HG03064 (cell line): ENCODE data around the gene ACAA1.

Experiments used
- ATAC-seq: cut with Tn5 transposase; IDR thresholded peaks from one replicate; pipeline ENCODE4 v1.9.1; 2021; ENCODE audit warnings: low read depth; ENCODE audit not compliant: unreplicated experiment

The ACAA1 gene

GRCh38 chr3:38154625-38155255 is 17.8 kb upstream of the ACAA1 start:
- no peak for ATAC-seq

GRCh38 chr3:38154033-38154494 is 17.1 kb upstream of the ACAA1 start:
- ATAC-seq: no peak

GRCh38 chr3:38153221-38153620 is 16.3 kb upstream of the ACAA1 start:
- no peak for ATAC-seq

GRCh38 chr3:38152609-38153008 is 15.7 kb upstream of the ACAA1 start:
- ATAC-seq: no peak

DNA sequence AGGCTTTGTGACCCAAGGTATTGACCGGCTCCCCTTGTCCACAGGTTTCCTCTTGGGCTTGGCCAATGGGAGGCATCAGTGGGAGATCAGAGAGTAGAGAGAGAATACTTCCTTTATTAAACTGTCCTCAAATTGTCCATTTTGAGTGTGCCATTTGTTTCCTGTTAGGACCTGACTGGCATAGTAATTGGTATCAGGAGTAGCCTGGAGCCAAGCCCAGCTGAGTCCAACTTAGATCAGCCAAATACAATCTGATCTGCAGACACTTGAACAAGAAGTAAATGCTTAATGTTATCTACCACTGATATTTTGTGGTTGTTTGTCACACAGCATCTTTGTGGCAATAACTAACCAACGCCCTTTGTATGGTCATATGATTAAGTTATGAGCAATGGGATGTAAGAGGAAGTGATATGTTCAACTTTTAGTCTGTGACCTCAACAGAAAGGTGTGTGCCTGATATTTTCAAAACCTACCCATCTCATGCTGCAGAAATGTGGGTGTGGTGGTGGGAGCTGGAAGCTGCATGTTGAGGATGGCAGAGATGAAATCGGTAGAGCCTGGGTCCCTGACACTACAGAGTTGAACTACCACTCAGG is 14.8 kb upstream of the ACAA1 start:
- ATAC-seq: no peak

DNA sequence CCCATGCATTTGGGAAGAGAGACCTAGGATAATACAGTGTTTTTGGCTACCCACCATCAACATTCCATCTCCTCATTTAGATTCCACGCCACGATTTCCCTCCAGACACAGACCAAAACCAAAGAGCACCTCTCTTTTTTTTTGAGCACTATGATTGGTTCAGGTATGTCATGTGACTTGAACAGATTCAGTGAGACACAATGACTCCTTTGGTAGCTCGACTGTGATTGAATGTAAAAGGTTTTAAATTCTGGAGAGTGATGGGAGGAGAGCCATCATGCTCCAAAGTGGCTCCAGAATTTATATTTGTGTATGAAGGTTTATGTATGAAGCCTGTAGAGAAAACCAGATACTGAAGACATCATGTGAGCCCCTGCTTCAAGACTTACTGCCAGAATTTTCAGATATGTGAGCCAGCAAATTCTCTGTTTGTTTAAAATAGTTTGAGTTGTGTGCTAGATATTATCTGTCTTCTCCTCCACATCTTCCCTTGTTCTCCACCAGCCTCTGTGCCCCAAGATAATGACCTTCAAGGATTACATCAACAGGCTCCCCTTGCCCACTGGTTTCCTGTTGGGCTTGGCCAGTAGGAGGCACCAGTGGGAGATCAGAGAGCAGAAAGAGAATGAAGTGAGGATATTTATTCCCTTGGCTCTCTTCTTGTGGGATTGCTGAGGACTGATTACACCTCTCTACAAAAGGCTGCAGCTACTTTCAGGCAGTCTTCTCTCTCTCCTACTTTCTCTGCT is 14.0 kb upstream of the ACAA1 start:
- no peak for ATAC-seq

GRCh38 chr3:38149708-38150107 is 12.8 kb upstream of the ACAA1 start:
- no peak for ATAC-seq

DNA sequence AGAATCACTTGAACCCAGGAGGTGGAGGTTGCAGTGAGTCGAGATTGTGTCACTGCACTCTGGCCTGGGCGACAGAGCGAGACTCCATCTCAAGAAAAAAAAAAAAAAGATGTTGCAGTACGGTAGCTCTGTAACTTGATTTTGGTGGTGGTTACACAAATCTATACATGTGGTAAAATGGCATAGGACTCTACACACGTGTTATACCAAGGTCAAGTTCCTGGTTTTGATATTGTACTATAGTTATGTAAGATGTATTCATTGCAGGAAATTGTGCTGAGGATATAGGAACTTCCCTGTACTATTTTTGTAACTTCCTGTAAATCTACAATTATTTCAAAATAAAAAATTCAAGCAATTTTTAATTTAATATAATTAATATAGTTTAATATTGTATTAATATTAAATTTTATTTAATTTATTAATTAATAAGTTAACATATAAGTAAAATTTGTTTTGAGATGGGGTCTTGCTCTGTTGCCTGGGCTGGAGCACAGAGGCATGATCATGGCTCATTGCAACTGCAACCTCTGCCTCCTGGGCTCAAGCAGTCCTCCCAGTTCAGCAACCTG is 11.5 kb upstream of the ACAA1 start:
- no peak for ATAC-seq

DNA sequence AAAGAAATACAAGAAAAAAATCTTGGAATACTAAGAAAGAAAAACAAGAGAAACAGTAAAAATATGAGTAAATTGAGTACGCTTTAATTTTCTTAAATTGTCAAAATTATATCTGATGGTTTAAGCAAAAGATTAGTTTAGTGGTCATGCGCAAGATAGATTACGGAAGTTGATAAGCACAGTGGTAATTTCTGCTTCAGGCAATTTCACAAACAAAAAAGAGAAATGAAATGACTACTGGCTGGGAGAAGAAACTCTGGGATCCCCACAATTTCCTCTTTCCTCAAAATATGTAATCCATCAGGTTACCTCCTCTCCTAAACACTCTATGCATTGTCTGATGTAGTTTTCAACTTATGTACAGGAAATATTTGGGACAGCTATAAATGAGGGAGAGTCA is 10.5 kb upstream of the ACAA1 start:
- no peak for ATAC-seq

DNA sequence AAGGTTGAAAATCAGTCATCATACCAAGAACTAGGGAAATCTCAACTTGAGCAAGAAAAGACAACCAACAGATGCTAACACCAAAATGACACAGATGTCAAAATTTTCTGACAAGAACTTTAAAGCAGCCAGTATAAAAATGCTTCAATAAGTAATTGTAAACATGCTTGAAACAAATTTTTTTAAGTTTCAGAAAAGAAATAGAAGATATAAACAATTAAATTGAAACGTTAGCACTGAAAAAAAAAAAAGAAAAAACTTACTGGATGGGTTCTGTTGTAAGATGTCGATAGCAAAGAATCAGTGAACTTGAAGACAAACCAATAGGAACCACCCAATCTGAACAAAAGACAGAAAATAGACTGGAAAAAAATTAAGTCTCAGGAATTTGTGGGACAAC is 9.6 kb upstream of the ACAA1 start:
- ATAC-seq: no peak

- no peak for ATAC-seq
Observed at GRCh38 chr3:38143511-38143910, 6.6 kb upstream of the ACAA1 start.

- no peak for ATAC-seq
Observed at GRCh38 chr3:38142959-38143358, 6.0 kb upstream of the ACAA1 start.

GRCh38 chr3:38141952-38142273 is 5.0 kb upstream of the ACAA1 start:
- ATAC-seq: no peak

GRCh38 chr3:38141173-38141951 is 4.4 kb upstream of the ACAA1 start:
- ATAC-seq: no peak

GRCh38 chr3:38140326-38141172 is 3.6 kb upstream of the ACAA1 start:
- no peak for ATAC-seq

DNA sequence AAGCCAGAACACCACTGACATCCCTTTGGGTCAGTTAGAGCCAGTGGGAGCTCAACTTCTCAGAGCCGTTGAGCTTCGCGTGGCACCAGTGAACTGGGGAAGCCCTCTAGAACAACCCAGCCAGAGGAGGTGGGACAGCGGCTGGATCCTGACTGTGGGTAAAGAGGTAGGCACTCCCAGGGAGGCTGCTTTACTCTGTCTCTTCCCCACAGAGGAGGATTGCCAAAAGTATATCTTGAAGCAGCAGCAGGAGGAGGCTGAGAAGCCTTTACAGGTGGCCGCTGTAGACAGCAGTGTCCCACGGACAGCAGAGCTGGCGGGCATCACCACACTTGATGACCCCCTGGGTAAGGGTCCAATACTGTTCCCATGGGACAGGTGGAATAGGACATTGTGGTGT is 2.7 kb upstream of the ACAA1 start:
- no peak for ATAC-seq

DNA sequence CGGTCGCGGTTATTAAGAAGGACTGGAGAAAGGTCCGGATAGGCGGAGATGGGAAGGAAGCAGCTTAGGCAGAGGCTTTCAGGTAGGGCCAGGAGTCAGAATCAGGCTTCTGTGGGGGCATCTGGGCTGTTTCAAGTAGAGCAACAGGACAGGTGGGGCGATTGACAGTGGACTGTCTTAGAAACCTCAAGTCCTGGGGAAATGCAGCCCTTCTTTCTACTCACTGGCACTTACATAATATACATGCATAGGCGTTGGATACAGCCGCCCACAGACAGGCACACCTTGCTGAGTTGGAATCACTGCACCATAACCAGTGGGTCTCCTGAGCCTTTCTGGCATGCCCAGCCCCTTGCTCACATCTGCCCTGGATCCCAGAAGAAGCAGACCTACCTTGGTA is 2.3 kb upstream of the ACAA1 start:
- no peak for ATAC-seq

DNA sequence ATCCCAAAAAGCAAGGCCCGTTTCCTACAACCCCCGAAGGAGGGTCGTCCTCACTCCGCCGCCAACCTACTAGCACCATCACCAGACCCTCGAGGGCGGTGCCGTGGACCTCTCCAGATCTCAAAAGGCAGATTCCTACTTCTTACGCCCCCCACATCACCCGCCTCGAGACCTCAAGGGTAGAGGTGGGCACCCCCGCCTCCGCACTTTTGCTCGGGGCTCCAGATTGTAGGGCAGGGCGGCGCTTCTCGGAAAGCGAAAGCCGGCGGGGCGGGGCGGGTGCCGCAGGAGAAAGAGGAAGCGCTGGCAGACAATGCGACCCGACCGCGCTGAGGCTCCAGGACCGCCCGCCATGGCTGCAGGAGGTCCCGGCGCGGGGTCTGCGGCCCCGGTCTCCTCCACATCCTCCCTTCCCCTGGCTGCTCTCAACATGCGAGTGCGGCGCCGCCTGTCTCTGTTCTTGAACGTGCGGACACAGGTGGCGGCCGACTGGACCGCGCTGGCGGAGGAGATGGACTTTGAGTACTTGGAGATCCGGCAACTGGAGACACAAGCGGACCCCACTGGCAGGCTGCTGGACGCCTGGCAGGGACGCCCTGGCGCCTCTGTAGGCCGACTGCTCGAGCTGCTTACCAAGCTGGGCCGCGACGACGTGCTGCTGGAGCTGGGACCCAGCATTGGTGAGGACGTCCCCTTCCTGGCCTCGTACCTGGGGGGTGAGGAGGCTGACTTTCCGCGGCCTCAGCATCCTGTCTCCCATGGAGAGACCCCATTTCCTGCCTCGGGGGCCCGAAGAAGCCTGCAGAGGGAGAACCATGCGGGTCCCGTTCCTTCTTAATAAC is 1.6 kb upstream of the ACAA1 start, which contains the start of gene MYD88:
TSS of gene MYD88 (plus strand) at position 313 of the 842 bp plus-strand sequence. CDS start at position 353, 40 bp downstream.
- no peak for ATAC-seq
